NCI-H510A (cell line): ENCODE results near the gene AADACL2.

ENCODE experiments used
- DNase-seq: peaks from one replicate; lab custom pipeline; 2025; lab: John Stamatoyannopoulos, UW

The AADACL2 gene

DNA sequence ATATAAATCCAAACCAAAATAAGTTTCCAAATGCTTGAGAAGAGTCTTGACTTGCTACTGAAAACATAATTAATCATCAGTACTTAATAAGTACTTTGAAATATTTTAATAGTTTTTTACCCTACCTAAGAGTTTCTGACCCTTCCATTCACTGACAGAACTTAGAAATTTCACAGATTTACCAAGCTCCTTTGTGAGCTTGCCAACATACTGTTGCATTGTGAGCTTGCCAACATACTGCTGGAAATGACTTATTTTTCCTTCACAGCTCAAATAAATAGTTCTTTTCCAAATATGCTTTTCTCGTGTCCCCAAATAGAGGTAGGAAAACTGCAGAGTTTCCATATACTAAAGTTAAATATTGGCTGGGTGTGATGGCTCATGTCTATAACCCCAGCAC, 70.5 kb downstream of the AADACL2 start:
- DNase-seq = no peak

DNA sequence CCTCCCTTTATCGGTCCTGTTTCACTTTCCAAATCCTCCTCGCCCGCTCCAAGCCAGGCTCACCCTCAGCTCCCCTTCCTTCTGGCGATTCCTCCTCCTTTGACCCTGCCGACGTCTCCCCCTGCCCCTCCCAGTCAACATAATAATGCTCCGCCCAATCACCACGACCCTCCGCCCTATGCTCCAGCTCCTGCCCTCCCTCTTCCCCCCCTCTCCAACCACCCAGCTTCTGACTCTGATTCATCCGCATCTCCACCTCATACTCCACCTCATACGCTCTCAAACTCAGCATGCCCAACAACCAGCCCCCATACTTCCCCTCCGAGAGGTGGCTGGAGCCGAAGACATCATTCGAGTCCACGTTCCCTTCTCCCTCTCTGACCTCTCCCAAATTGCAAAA, 73.1 kb downstream of the AADACL2 start:
- no peak for DNase-seq
